A549 (cell line): ENCODE results near the gene RCBTB2. TPM values are rescaled to one million over a fixed set of nuclear protein-coding genes. Genes with fewer than 3 reads are reported as not detected.

Source experiments
- ATAC-seq, 2 experiments: fragments of 200-7000 bp in 1 of 2; fragments of >200 bp in 1 of 2; cut with Nextera tagmentation in 1 of 2; cut with Tn5 transposase in 1 of 2; 3 replicates each; pipeline versions ENCODE4 v1.8.0 to v1.9.1; 2018 to 2020; ENCODE audit warnings: mild to moderate bottlenecking in 1 of 2, moderate library complexity in 1 of 2
- CTCF ChIA-PET: fragments of 300-600 bp; sonication (Branson Sonifier 250); formaldehyde crosslinking; extraction: SDS; loops from one replicate; lab custom pipeline; 2021; ENCODE audit warnings: antibody characterized with exemption, inconsistent platforms; lab: Yijun Ruan, JAX
- POLR2A ChIA-PET: fragments of 350-600 bp; formaldehyde crosslinking; extraction: SDS; loops from one replicate; lab custom pipeline; 2021; ENCODE audit warnings: antibody characterized with exemption, inconsistent platforms; lab: Yijun Ruan, JAX
- DNase-seq, 2 experiments: peaks; one replicate each; pipeline versions ENCODE4 v3.0.0 to v3.0.0-alpha.2; 2011 to 2016; ENCODE audit warnings: low read depth in 1 of 2, low spot score in 1 of 2
- FAIRE-seq: peaks from 2 replicates; lab custom pipeline; 2011; peaks lifted over from hg19 to GRCh38; lab: Jason Lieb, UNC
- H3K27ac ChIP-seq, 2 experiments: fragments of >200 bp; sonication (Bioruptor Twin); formaldehyde crosslinking; 3 replicates each; pipeline ENCODE4 v1.5.1; 2016 to 2017
- H3K4me1 ChIP-seq: fragments of >200 bp; sonication (Bioruptor Twin); formaldehyde crosslinking; 3 replicates; pipeline ENCODE4 v1.6.1; 2016
- H3K4me2 ChIP-seq: fragments of >200 bp; sonication (Bioruptor Twin); formaldehyde crosslinking; 3 replicates; pipeline ENCODE4 v1.6.1; 2016
- H3K4me3 ChIP-seq: fragments of >200 bp; sonication (Bioruptor Twin); formaldehyde crosslinking; 3 replicates; pipeline ENCODE4 v1.5.1; 2016
- H3K9me3 ChIP-seq: fragments of >200 bp; sonication (Bioruptor Twin); formaldehyde crosslinking; 3 replicates; pipeline ENCODE4 v1.6.1; 2016
- BCL3 ChIP-seq: fragments of >200 bp; sonication (Bioruptor Twin); formaldehyde crosslinking; IDR thresholded peaks from 3 replicates; pipeline ENCODE4 v1.6.1; 2016
- CHD4 ChIP-seq: fragments of 200-600 bp; sonication (generic); IDR thresholded peaks from 2 replicates; pipeline ENCODE4 v1.6.1; 2016; ENCODE audit warnings: antibody characterized with exemption, mild to moderate bottlenecking, borderline replicate concordance
- EHF ChIP-seq: fragments of 250-450 bp; sonication (Bioruptor Pico); IDR thresholded peaks from 2 replicates; pipeline ENCODE4 v1.5.0; 2020; ENCODE audit warnings: mild to moderate bottlenecking
- EP300 ChIP-seq, 2 experiments: fragments of >200 bp; sonication (Bioruptor Twin); formaldehyde crosslinking; IDR thresholded peaks; 2 replicates in 1 of 2; 3 replicates in 1 of 2; pipeline ENCODE4 v1.6.1; 2016 to 2017
- FOXS1 ChIP-seq: fragments of 250-450 bp; sonication (Bioruptor Pico); IDR thresholded peaks from 2 replicates; pipeline ENCODE4 v1.5.0; 2020; ENCODE audit warnings: mild to moderate bottlenecking, moderate library complexity
- KDM1A ChIP-seq: fragments of 200-600 bp; sonication (generic); IDR thresholded peaks from 2 replicates; pipeline ENCODE4 v1.6.1; 2016; ENCODE audit warnings: low read depth, mild to moderate bottlenecking
- MAZ ChIP-seq: fragments of 150-350 bp; IDR thresholded peaks from 2 replicates; pipeline ENCODE4 v1.6.1; 2014; ENCODE audit warnings: antibody characterized with exemption, low read depth, low read length, borderline replicate concordance
- NPAS2 ChIP-seq: fragments of 250-450 bp; sonication (Bioruptor Pico); IDR thresholded peaks from 2 replicates; pipeline ENCODE4 v1.8.0; 2022; ENCODE audit warnings: mild to moderate bottlenecking, moderate library complexity, borderline replicate concordance
- NR3C1 ChIP-seq: fragments of >200 bp; sonication (Bioruptor Twin); formaldehyde crosslinking; IDR thresholded peaks from 3 replicates; pipeline ENCODE4 v1.6.1; 2017
- POLR2AphosphoS2 ChIP-seq: conservative IDR thresholded peaks from 2 replicates; pipeline ENCODE4 v1.6.1; 2012; ENCODE audit warnings: low read length, improper control_type of control experiment, inconsistent platforms
- RARB ChIP-seq: fragments of 250-450 bp; sonication (Bioruptor Pico); IDR thresholded peaks from 2 replicates; pipeline ENCODE4 v1.8.0; 2021; ENCODE audit warnings: mild to moderate bottlenecking, moderate library complexity
- RCOR1 ChIP-seq: fragments of 150-350 bp; IDR thresholded peaks from 2 replicates; pipeline ENCODE4 v1.6.1; 2014; ENCODE audit warnings: antibody characterized with exemption, low read length, low read depth
- RFX5 ChIP-seq: fragments of 450-650 bp; IDR thresholded peaks from 2 replicates; pipeline ENCODE4 v1.7.1; 2014; ENCODE audit warnings: antibody characterized with exemption, mild to moderate bottlenecking, moderate library complexity
- RNF2 ChIP-seq: fragments of 200-600 bp; sonication (generic); IDR thresholded peaks from 2 replicates; pipeline ENCODE4 v1.6.1; 2016; ENCODE audit warnings: low read depth, mild to moderate bottlenecking, antibody characterized with exemption, moderate library complexity, borderline replicate concordance
- SREBF2 ChIP-seq: fragments of 450-650 bp; IDR thresholded peaks from 2 replicates; pipeline ENCODE4 v1.6.1; 2014; ENCODE audit warnings: mild to moderate bottlenecking, moderate library complexity
- TP53 ChIP-seq: fragments of 250-450 bp; sonication (Bioruptor Pico); IDR thresholded peaks from 2 replicates; pipeline ENCODE4 v1.5.0; 2021; ENCODE audit warnings: mild to moderate bottlenecking, moderate library complexity
- ZC3H11A ChIP-seq: fragments of 450-650 bp; IDR thresholded peaks from 2 replicates; pipeline ENCODE4 v1.6.1; 2014; ENCODE audit warnings: antibody characterized with exemption, mild to moderate bottlenecking
- ZNF302 ChIP-seq: fragments of 250-450 bp; sonication (Bioruptor Pico); IDR thresholded peaks from 2 replicates; pipeline ENCODE4 v1.9.0; 2021; ENCODE audit warnings: inconsistent platforms, mild to moderate bottlenecking, moderate library complexity
- WGBS: methylation state at CpG from one replicate; pipeline ENCODE4 v1.1.6; 2017; ENCODE audit errors: missing lambda C conversion rate; 5-methylcytosine and 5-hydroxymethylcytosine counted together
- polyA plus RNA-seq, 4 experiments: library from polyadenylated mRNA; depleted of rRNA in 3 of 4; stranded (reverse); fragments of >200 nt; fragmentation: RNase III in 1 of 4; extraction: RNeasy Plus Mini Kit Qiagen cat#74134 plus additional on column Dnase treatment in 1 of 4; gene quantifications; 2 replicates in 3 of 4; 3 replicates in 1 of 4; pipeline ENCODE4 v1.2.3, GENCODE V29; 2011 to 2017
- TF ChIP-seq, protein P1 (sequence below): fragments of 250-450 bp; sonication (Bioruptor Pico); IDR thresholded peaks from 2 replicates; pipeline ENCODE4 v1.5.0; 2021; ENCODE audit warnings: mild to moderate bottlenecking, moderate library complexity, borderline replicate concordance
- TF ChIP-seq, protein P2 (sequence below): IDR thresholded peaks from 2 replicates; pipeline ENCODE4 v1.6.1; 2012; ENCODE audit warnings: low read depth, borderline replicate concordance
- TF ChIP-seq, protein P3 (sequence below): fragments of 200-600 bp; sonication (generic); IDR thresholded peaks from 2 replicates; pipeline ENCODE4 v1.6.1; 2016; ENCODE audit warnings: antibody characterized with exemption, mild to moderate bottlenecking, moderate library complexity
- TF ChIP-seq, protein P4 (sequence below): fragments of >200 bp; sonication (Bioruptor Twin); formaldehyde crosslinking; IDR thresholded peaks from 3 replicates; pipeline ENCODE4 v1.5.1; 2016

The RCBTB2 gene
- polyA plus RNA-seq, 2 of the 4 experiments (the other 2 are of a cell fraction): 1.1 to 2.0 TPM

DNA sequence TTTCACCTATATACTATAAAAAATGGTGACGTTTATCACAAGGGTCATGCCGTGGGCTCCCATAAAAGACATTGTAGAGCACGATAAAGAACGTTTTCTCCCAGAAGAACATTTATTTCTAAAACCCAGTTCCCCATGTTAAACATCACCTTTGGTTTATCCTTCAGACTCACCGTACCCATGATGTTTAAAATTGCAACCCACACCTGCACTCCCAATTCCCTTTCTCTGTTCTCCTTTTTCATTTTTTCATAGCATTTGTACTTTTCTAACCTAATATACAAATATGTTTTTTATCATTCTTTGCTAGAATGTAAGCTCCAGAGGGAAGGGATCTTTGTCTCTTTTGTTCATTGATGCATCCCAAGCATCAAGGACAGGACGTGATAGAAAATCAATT is 2.0 kb downstream of the RCBTB2 start:
- Histone ChIP-seq H3K9me3 (no peaks in the 10 kb centered on the region), H3K4me1 (no peaks in the 10 kb centered on the region), H3K4me2 (no peak overlapping the region), H3K27ac (no peak overlapping the region), H3K4me3 (no peak overlapping the region)
- WGBS: 89% methylated on average over 6 of the region's 6 CpGs
- POLR2A ChIA-PET: no interaction called here
- no peak for DNase-seq
- TF ChIP-seq RNF2: no peak
- TF ChIP-seq BCL3: no peak
- TF ChIP-seq NPAS2 (CRISPR knock-in tag): no peak
- TF ChIP-seq NR3C1: no peak
- no peak for TF ChIP-seq POLR2AphosphoS2
- CTCF ChIA-PET: interaction anchor here (1.6 kb wide), 1 partner anchor 49 kb away, joined by 3 read pairs; no protein-coding TSS in a partner anchor
- ATAC-seq: no peak
- no peak for FAIRE-seq

GRCh38 chr13:48528720-48529119 is 4.2 kb downstream of the RCBTB2 start:
- H3K9me3 ChIP-seq: no peaks in the 10 kb centered on the region
- H3K27ac ChIP-seq: no peak overlapping the region
- CTCF ChIA-PET: no interaction called here
- H3K4me3 ChIP-seq: no peak overlapping the region
- 89% methylated on average over 3 of the region's 3 CpGs for WGBS
- DNase-seq: no peak
- TF ChIP-seq NPAS2 (CRISPR knock-in tag): no peak
- TF ChIP-seq KDM1A: no peak
- TF ChIP-seq EP300 (IDR thresholded peaks at IDR 0.05): no peak
- TF ChIP-seq TP53 (CRISPR knock-in tag): no peak
- TF ChIP-seq, protein P1, sequence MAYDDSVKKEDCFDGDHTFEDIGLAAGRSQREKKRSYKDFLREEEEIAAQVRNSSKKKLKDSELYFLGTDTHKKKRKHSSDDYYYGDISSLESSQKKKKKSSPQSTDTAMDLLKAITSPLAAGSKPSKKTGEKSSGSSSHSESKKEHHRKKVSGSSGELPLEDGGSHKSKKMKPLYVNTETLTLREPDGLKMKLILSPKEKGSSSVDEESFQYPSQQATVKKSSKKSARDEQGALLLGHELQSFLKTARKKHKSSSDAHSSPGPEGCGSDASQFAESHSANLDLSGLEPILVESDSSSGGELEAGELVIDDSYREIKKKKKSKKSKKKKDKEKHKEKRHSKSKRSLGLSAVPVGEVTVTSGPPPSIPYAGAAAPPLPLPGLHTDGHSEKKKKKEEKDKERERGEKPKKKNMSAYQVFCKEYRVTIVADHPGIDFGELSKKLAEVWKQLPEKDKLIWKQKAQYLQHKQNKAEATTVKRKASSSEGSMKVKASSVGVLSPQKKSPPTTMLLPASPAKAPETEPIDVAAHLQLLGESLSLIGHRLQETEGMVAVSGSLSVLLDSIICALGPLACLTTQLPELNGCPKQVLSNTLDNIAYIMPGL: no peak
- FAIRE-seq: no peak
- POLR2A ChIA-PET: no interaction called here
- H3K4me2 ChIP-seq: no peak overlapping the region
- ATAC-seq: no peak
- H3K4me1 ChIP-seq: no peaks in the 10 kb centered on the region

DNA sequence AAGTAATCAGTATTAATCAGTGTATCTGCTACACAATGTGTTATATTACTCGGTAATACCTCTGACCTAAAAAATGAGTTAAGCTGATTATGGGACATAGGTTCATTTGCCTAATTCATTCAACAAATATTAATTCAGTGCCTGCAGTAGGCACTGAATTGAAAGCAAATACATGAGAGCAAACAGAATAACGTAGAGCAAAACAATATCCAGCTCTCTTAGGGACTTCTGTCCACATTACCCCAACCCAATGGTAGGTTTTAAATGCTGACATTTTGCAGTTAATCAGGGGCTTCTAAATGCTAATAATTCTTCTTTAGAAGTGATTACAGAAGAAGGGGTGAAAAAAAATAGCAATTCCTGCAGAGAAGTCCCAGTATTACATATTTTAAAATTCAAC is 4.9 kb downstream of the RCBTB2 start:
- Histone ChIP-seq H3K4me3 (no peak overlapping the region), H3K9me3 (no peaks in the 10 kb centered on the region), H3K4me2 (no peak overlapping the region), H3K4me1 (no peaks in the 10 kb centered on the region), H3K27ac (no peak overlapping the region)
- ChIA-PET CTCF (no interaction called here), POLR2A (no interaction called here)
- DNase-seq: no peak
- ATAC-seq: no peak
- no peak for FAIRE-seq
- WGBS: 53% methylated on average over 2 of the region's 2 CpGs
- TF ChIP-seq, protein P1: no peak
- TF ChIP-seq RCOR1 (no peak), ZC3H11A (no peak), RFX5 (no peak), EHF (no peak), EP300 (IDR thresholded peaks at IDR 0.05) (no peak), SREBF2 (no peak), CHD4 (no peak), NPAS2 (CRISPR knock-in tag) (no peak), MAZ (no peak), ZNF302 (CRISPR knock-in tag) (no peak), FOXS1 (CRISPR knock-in tag) (no peak), RNF2 (no peak), RARB (no peak)
- TF ChIP-seq, protein P2, sequence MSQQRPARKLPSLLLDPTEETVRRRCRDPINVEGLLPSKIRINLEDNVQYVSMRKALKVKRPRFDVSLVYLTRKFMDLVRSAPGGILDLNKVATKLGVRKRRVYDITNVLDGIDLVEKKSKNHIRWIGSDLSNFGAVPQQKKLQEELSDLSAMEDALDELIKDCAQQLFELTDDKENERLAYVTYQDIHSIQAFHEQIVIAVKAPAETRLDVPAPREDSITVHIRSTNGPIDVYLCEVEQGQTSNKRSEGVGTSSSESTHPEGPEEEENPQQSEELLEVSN: no peak
- TF ChIP-seq, protein P3, sequence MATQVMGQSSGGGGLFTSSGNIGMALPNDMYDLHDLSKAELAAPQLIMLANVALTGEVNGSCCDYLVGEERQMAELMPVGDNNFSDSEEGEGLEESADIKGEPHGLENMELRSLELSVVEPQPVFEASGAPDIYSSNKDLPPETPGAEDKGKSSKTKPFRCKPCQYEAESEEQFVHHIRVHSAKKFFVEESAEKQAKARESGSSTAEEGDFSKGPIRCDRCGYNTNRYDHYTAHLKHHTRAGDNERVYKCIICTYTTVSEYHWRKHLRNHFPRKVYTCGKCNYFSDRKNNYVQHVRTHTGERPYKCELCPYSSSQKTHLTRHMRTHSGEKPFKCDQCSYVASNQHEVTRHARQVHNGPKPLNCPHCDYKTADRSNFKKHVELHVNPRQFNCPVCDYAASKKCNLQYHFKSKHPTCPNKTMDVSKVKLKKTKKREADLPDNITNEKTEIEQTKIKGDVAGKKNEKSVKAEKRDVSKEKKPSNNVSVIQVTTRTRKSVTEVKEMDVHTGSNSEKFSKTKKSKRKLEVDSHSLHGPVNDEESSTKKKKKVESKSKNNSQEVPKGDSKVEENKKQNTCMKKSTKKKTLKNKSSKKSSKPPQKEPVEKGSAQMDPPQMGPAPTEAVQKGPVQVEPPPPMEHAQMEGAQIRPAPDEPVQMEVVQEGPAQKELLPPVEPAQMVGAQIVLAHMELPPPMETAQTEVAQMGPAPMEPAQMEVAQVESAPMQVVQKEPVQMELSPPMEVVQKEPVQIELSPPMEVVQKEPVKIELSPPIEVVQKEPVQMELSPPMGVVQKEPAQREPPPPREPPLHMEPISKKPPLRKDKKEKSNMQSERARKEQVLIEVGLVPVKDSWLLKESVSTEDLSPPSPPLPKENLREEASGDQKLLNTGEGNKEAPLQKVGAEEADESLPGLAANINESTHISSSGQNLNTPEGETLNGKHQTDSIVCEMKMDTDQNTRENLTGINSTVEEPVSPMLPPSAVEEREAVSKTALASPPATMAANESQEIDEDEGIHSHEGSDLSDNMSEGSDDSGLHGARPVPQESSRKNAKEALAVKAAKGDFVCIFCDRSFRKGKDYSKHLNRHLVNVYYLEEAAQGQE: no peak
- TF ChIP-seq, protein P4, sequence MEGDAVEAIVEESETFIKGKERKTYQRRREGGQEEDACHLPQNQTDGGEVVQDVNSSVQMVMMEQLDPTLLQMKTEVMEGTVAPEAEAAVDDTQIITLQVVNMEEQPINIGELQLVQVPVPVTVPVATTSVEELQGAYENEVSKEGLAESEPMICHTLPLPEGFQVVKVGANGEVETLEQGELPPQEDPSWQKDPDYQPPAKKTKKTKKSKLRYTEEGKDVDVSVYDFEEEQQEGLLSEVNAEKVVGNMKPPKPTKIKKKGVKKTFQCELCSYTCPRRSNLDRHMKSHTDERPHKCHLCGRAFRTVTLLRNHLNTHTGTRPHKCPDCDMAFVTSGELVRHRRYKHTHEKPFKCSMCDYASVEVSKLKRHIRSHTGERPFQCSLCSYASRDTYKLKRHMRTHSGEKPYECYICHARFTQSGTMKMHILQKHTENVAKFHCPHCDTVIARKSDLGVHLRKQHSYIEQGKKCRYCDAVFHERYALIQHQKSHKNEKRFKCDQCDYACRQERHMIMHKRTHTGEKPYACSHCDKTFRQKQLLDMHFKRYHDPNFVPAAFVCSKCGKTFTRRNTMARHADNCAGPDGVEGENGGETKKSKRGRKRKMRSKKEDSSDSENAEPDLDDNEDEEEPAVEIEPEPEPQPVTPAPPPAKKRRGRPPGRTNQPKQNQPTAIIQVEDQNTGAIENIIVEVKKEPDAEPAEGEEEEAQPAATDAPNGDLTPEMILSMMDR: no peak
